ENCODE data around the gene ZSCAN5A. TPM values are rescaled to one million over a fixed set of nuclear protein-coding genes. Genes with fewer than 3 reads are reported as not detected.
A peak's percentile ranks its signal among the peaks of the same experiment; 100 is the strongest.
"Not testable (repeated sequence)": the region's sequence is repeated elsewhere in the genome, so short reads cannot be mapped to it uniquely, and the experiment has no call there.

The ZSCAN5A gene
- total RNA-seq, 1 donor from 2014 or later: 1.4 TPM

GRCh38 chr19:56261145-56261544 lies 53.5 kb downstream of the ZSCAN5A start:
- no peak for TF ChIP-seq CTCF (conservative IDR thresholded peaks at IDR 0.05; ENCODE audit: low read depth, low read length)
- no peak overlapping the region for H3K4me3 ChIP-seq (ENCODE audit: low read depth, low read length)
- DNase-seq (ENCODE audit: low read depth): no peak

GRCh38 chr19:56258272-56258671 lies 56.4 kb downstream of the ZSCAN5A start:
- no peak for DNase-seq (ENCODE audit: low read depth)
- no peak overlapping the region for H3K4me3 ChIP-seq (ENCODE audit: low read depth, low read length)
- TF ChIP-seq CTCF (conservative IDR thresholded peaks at IDR 0.05; ENCODE audit: low read depth, low read length): no peak

- H3K4me3 ChIP-seq (ENCODE audit: low read depth, low read length): no peak overlapping the region
- DNase-seq (ENCODE audit: low read depth): peak; percentile 18
- TF ChIP-seq CTCF (conservative IDR thresholded peaks at IDR 0.05; ENCODE audit: low read depth, low read length): peak; percentile 51
These were observed 60.9 kb downstream of the ZSCAN5A start for GRCh38 chr19:56253737-56254136.

- DNase-seq (ENCODE audit: low read depth): peak; percentile 2
- TF ChIP-seq CTCF (conservative IDR thresholded peaks at IDR 0.05; ENCODE audit: low read depth, low read length): peak; percentile 90
- H3K4me3 ChIP-seq (ENCODE audit: low read depth, low read length): no peak overlapping the region
These were observed 61.8 kb downstream of the ZSCAN5A start for GRCh38 chr19:56252699-56253422.

- DNase-seq (ENCODE audit: low read depth); H3K4me3 ChIP-seq (ENCODE audit: low read depth, low read length): not testable (repeated sequence)
These were observed 65.8 kb downstream of the ZSCAN5A start for GRCh38 chr19:56248736-56249338.

- DNase-seq (ENCODE audit: low read depth); H3K4me3 ChIP-seq (ENCODE audit: low read depth, low read length): not testable (repeated sequence)
These were observed 68.9 kb downstream of the ZSCAN5A start for GRCh38 chr19:56245764-56246163.

- TF ChIP-seq CTCF (conservative IDR thresholded peaks at IDR 0.05; ENCODE audit: low read depth, low read length): no peak
- H3K4me3 ChIP-seq (ENCODE audit: low read depth, low read length): no peak overlapping the region
- DNase-seq (ENCODE audit: low read depth): no peak
These were observed 69.4 kb downstream of the ZSCAN5A start for GRCh38 chr19:56245121-56245740.

- no peak for TF ChIP-seq CTCF (conservative IDR thresholded peaks at IDR 0.05; ENCODE audit: low read depth, low read length)
- no peak for DNase-seq (ENCODE audit: low read depth)
These were observed 91.2 kb downstream of the ZSCAN5A start for GRCh38 chr19:56223481-56223880.

More at GRCh38 chr19:56223481-56223880, 91.2 kb downstream of the ZSCAN5A start:
- H3K4me3 ChIP-seq (ENCODE audit: low read depth, low read length): no peak overlapping the region
